Transverse colon (tissue), 4 donors: ENCODE measurements around the gene AKR1B15. TPM values are rescaled to one million over a fixed set of nuclear protein-coding genes. Genes with fewer than 3 reads are reported as not detected.

Source experiments
- DNase-seq: peaks from one replicate; pipeline ENCODE4 v3.0.0-alpha.2; 2019
- H3K27ac ChIP-seq, 4 donors: fragments of 200-600 bp; sonication (generic); 2 replicates each; pipeline ENCODE4 v1.5.1; 2016 to 2018; ENCODE audit warnings: inconsistent platforms in 4 of 4
- H3K27me3 ChIP-seq: fragments of 200-600 bp; sonication (generic); 2 replicates; pipeline ENCODE4 v1.5.1; 2017; ENCODE audit warnings: inconsistent platforms
- H3K36me3 ChIP-seq, 4 donors: fragments of 200-600 bp; sonication (generic); 2 replicates each; pipeline ENCODE4 v1.5.1; 2017 to 2019; ENCODE audit warnings: inconsistent platforms in 4 of 4
- H3K4me1 ChIP-seq, 4 donors: fragments of 200-600 bp; sonication (generic); 2 replicates each; pipeline ENCODE4 v1.5.1; 2017 to 2020; ENCODE audit warnings: inconsistent platforms in 4 of 4
- H3K4me3 ChIP-seq, 4 donors: fragments of 200-600 bp; sonication (generic); 1 replicate in 1 of 4; 2 replicates in 3 of 4; pipeline versions ENCODE4 v1.5.1 to v1.6.1; 2017 to 2019; ENCODE audit warnings: inconsistent platforms in 4 of 4
- H3K9me3 ChIP-seq, 2 donors: fragments of 200-600 bp; sonication (generic); 2 replicates each; pipeline ENCODE4 v1.5.1; 2017 to 2019; ENCODE audit warnings: inconsistent platforms in 2 of 2
- EP300 ChIP-seq: sonication (generic); formaldehyde crosslinking; IDR thresholded peaks from one replicate; pipeline ENCODE4 v1.6.1; 2017; ENCODE audit warnings: antibody characterized with exemption, low read depth
- POLR2A ChIP-seq: fragments of 450-650 bp; IDR thresholded peaks from one replicate; pipeline ENCODE4 v1.6.1; 2016; ENCODE audit warnings: antibody characterized with exemption, mild to moderate bottlenecking, moderate library complexity
- POLR2AphosphoS5 ChIP-seq, 3 donors: sonication (generic); formaldehyde crosslinking; IDR thresholded peaks; one replicate each; pipeline ENCODE4 v1.6.1; 2016; ENCODE audit warnings: antibody characterized with exemption in 3 of 3
- WGBS, 2 donors: methylation state at CpG; one replicate each; pipeline ENCODE4 v1.1.5; 2018; ENCODE audit warnings: low coverage in 1 of 2; 5-methylcytosine and 5-hydroxymethylcytosine counted together
- in situ Hi-C, 4 donors: fragments of 200-750 bp; cut with MboI; loops; one replicate each; pipeline versions ENCODE4 v1.15.0 to v1.15.1; 2017; ENCODE audit warnings: low sequenced_read_pairs in 3 of 4, low pct_ligation_motif_present in 1 of 4, low pct_unique_long_range_greater_than_20kb in 1 of 4
- intact Hi-C: fragments of 100-400 bp; cut with DNase I; formaldehyde crosslinking; loops from one replicate; pipeline ENCODE4 v1.15.1; 2023; ENCODE audit warnings: low total_unique reads
- total RNA-seq, 4 donors: library from RNA; depleted of rRNA; stranded (reverse); fragments of >200 nt; gene quantifications; one replicate each; pipeline ENCODE4 v1.1.0, GENCODE V29; 2016
- TF ChIP-seq, protein P1 (sequence below), 5 experiments: fragments of 200-600 bp in 3 of 5; fragments of 450-650 bp in 2 of 5; sonication (generic) in 3 of 5; IDR thresholded peaks; 1 replicate in 2 of 5; 2 replicates in 3 of 5; pipeline ENCODE4 v1.5.1; 2016 to 2017; ENCODE audit warnings: antibody characterized with exemption in 5 of 5, inconsistent platforms in 3 of 5, mild to moderate bottlenecking in 2 of 5, moderate library complexity in 1 of 5

Gene AKR1B15
- total RNA-seq, 4 donors from 2014 or later = 0.48 TPM; not detected in 3

DNA sequence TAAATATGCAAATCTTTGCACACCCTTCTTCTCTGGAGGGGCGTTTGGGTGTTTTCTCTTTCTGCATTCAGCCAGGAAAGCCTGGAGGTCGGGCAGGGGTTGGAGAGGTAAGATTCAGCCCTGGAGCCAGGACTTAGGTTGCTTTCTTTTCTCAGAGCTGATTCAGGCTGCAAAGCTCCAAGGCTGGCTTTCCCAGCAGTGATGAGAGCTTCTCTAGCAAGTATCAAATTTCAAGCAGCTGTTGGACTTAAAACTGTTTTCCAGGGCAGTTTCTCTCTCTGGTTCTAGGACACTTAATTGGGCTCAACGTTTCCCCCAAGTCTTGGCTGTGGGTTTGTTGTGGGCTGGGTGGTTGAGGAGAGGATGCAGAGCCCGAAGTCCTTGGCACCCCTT is 20.9 kb upstream of the AKR1B15 start:
- Histone ChIP-seq H3K4me3 (peak overlapping the region in 3 of 4 donors; percentile 20 to 43 (median 33)), H3K27me3 (no peaks in the 10 kb centered on the region), H3K27ac (peak overlapping the region; percentile 67 to 80 (median 76)), H3K9me3 (no peaks in the 10 kb centered on the region), H3K36me3 (no peaks in the 10 kb centered on the region), H3K4me1 (peaks cover 0 to 36% (median 26%) of the 10 kb centered on the region in 4 donors)
- TF ChIP-seq EP300 = no peak
- TF ChIP-seq POLR2AphosphoS5 (IDR thresholded peaks at IDR 0.05) = no peak
- TF ChIP-seq, protein P1, sequence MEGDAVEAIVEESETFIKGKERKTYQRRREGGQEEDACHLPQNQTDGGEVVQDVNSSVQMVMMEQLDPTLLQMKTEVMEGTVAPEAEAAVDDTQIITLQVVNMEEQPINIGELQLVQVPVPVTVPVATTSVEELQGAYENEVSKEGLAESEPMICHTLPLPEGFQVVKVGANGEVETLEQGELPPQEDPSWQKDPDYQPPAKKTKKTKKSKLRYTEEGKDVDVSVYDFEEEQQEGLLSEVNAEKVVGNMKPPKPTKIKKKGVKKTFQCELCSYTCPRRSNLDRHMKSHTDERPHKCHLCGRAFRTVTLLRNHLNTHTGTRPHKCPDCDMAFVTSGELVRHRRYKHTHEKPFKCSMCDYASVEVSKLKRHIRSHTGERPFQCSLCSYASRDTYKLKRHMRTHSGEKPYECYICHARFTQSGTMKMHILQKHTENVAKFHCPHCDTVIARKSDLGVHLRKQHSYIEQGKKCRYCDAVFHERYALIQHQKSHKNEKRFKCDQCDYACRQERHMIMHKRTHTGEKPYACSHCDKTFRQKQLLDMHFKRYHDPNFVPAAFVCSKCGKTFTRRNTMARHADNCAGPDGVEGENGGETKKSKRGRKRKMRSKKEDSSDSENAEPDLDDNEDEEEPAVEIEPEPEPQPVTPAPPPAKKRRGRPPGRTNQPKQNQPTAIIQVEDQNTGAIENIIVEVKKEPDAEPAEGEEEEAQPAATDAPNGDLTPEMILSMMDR (IDR thresholded peaks at IDR 0.05) = no peak
- no peak for TF ChIP-seq POLR2A
- in situ Hi-C loops (loop anchor here in 1 of 4 donors (25.0 kb wide), 1 partner anchor 91 kb away; no protein-coding TSS in a partner anchor), intact Hi-C loops (no loop called here)
- WGBS, 2 donors = 41% methylated on average over 4 of the region's 4 CpGs; no CpG with 5 or more reads in 1 of the 2 donors
- no peak for DNase-seq

DNA sequence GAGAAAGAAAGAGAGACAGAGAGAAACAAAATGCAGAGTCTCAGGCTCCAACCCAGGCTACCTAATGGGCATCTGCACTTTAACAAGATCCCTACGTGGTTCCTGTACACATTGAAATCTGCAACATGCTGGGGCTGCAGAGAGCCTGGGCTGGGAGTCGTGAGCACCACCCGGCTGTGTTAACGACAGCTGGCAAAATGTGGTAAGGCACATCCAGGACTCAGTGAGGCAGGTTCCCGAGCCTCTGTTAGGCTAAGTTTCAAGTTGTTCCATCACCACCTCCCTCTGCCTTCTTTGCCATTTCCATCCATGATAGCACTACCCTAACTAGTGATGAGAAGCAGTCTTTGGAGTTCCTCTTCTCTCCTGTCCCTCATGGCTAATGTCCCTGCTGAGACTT is 20.2 kb upstream of the AKR1B15 start:
- intact Hi-C loops (no loop called here), in situ Hi-C loops (loop anchor here in 1 of 4 donors (25.0 kb wide), 1 partner anchor 91 kb away; no protein-coding TSS in a partner anchor)
- H3K27ac ChIP-seq = peak overlapping the region; percentile 67 to 80 (median 76)

DNA sequence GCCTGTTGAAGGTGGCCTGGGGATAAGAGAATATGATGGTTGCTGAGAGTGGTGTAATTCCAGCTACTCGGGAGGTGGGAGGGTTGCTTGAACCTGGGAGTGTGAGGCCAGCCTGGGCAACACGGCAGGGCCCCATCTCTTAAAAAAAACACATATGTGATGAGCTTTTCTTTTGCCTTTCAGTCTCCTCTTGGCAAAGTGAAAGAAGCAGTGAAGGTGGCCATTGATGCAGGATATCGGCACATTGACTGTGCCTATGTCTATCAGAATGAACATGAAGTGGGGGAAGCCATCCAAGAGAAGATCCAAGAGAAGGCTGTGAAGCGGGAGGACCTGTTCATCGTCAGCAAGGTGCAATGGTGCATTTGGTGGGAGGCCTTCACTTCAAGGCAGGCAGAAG is 18.4 kb upstream of the AKR1B15 start:
- in situ Hi-C loops = loop anchor here in 1 of 4 donors (25.0 kb wide), 1 partner anchor 93 kb away; no protein-coding TSS in a partner anchor
- TF ChIP-seq POLR2AphosphoS5 (IDR thresholded peaks at IDR 0.05) (no peak), POLR2A (no peak), EP300 (no peak)
- TF ChIP-seq, protein P1 (IDR thresholded peaks at IDR 0.05) = no peak
- intact Hi-C loops = no loop called here
- Histone ChIP-seq H3K4me1 (peaks cover 0 to 48% (median 31%) of the 10 kb centered on the region in 4 donors), H3K36me3 (no peaks in the 10 kb centered on the region), H3K4me3 (no peak overlapping the region), H3K9me3 (no peaks in the 10 kb centered on the region), H3K27ac (peak overlapping the region; percentile 28 to 80 (median 74)), H3K27me3 (no peaks in the 10 kb centered on the region)
- no peak for DNase-seq
- WGBS, 2 donors = 83 to 86% methylated on average over 5 of the region's 5 CpGs

More for the DNA sequence above, 20.2 kb upstream of the AKR1B15 start:
- H3K4me3 ChIP-seq = peak overlapping the region in 3 of 4 donors; percentile 20 to 43 (median 33)
- no peak for DNase-seq
- H3K9me3 ChIP-seq = no peaks in the 10 kb centered on the region
- no peaks in the 10 kb centered on the region for H3K27me3 ChIP-seq
- H3K36me3 ChIP-seq = no peaks in the 10 kb centered on the region
- WGBS, 2 donors = 59 to 72% methylated on average over 4 to 5 of the region's 5 CpGs
- H3K4me1 ChIP-seq = peaks cover 0 to 44% (median 31%) of the 10 kb centered on the region in 4 donors
- TF ChIP-seq POLR2AphosphoS5 (IDR thresholded peaks at IDR 0.05) (no peak), POLR2A (no peak), EP300 (no peak)
- TF ChIP-seq, protein P1 (IDR thresholded peaks at IDR 0.05) = no peak

DNA sequence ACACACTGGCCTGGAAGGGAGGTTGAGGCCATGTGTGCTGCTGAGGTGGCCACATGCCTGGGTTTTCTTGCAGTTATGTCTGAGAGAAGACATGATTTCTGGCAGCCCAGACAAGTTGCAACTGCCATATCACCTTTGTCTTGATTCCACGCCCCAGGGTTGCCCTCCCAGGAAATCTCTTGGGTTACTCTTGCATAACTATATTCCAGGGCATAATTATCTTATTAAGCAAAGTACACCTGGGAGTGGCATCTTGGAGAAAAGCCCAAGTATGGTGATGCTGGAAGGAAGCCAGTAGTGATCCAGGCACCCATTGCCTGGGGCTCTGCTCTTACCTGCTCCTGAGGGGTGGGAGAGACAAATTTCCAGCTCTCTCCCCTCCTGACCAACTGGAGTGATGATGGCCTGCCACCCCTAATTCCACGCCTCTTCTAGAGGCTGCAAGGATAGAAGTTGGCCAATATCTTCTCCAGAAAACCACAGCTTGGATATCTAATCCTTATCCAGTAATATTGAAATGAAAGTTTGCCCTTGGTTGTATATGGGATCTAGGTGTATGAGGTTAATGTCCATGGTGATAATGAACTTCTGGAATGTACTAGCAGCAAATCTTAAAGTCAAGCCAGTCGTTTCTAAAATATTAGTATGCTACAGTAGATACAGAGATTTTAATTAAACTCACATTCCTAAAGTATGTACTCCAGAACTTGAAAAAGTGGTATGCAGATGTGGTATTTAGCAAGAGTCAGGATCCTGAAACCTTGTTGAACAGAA is 16.5 kb upstream of the AKR1B15 start:
- TF ChIP-seq, protein P1 (IDR thresholded peaks at IDR 0.05) = no peak
- TF ChIP-seq POLR2AphosphoS5 (IDR thresholded peaks at IDR 0.05) (peak in 2 of 3 donors; percentile 31 to 64), EP300 (no peak), POLR2A (no peak)
- in situ Hi-C loops (loop anchor here in 1 of 4 donors (25.0 kb wide), 1 partner anchor 95 kb away; no protein-coding TSS in a partner anchor), intact Hi-C loops (no loop called here)
- H3K9me3 ChIP-seq = no peaks in the 10 kb centered on the region
- no peaks in the 10 kb centered on the region for H3K27me3 ChIP-seq
- no peaks in the 10 kb centered on the region for H3K36me3 ChIP-seq
- DNase-seq = peak; percentile 86
- H3K4me3 ChIP-seq = no peak overlapping the region
- WGBS, 2 donors = 37 to 59% methylated on average over 2 to 3 of the region's 3 CpGs
- H3K27ac ChIP-seq = peak overlapping the region; percentile 69 to 80 (median 78)
- peaks cover 0 to 43% (median 26%) of the 10 kb centered on the region in 4 donors for H3K4me1 ChIP-seq
